Measurements from ENCODE around the gene PLSCR4.

Gene PLSCR4

GRCh38 chr3:146156095-146156494 lies 94.8 kb downstream of the PLSCR4 start:
- no peak for DNase-seq (ENCODE audit: insufficient read length, low spot score)
- no peak for FAIRE-seq
- TF ChIP-seq CTCF (IDR thresholded peaks at IDR 0.05; ENCODE audit: insufficient read depth, missing control alignments): no peak

GRCh38 chr3:146154995-146155394 lies 95.9 kb downstream of the PLSCR4 start:
- FAIRE-seq (no peak), DNase-seq (ENCODE audit: insufficient read length, low spot score) (no peak)
- no peak for TF ChIP-seq CTCF (IDR thresholded peaks at IDR 0.05; ENCODE audit: insufficient read depth, missing control alignments)

- TF ChIP-seq CTCF (IDR thresholded peaks at IDR 0.05; ENCODE audit: insufficient read depth, missing control alignments): no peak
- DNase-seq (ENCODE audit: insufficient read length, low spot score): no peak
- FAIRE-seq: no peak
Measured at GRCh38 chr3:146154316-146154715, 96.6 kb downstream of the PLSCR4 start.

- DNase-seq (ENCODE audit: insufficient read length, low spot score): no peak
- TF ChIP-seq CTCF (IDR thresholded peaks at IDR 0.05; ENCODE audit: insufficient read depth, missing control alignments): no peak
- FAIRE-seq: no peak
Measured at GRCh38 chr3:146153429-146153828, 97.5 kb downstream of the PLSCR4 start.

- DNase-seq (ENCODE audit: insufficient read length, low spot score): no peak
- no peak for FAIRE-seq
- TF ChIP-seq CTCF (IDR thresholded peaks at IDR 0.05; ENCODE audit: insufficient read depth, missing control alignments): no peak
Measured at GRCh38 chr3:146152834-146153233, 98.1 kb downstream of the PLSCR4 start.

GRCh38 chr3:146148468-146148931 lies 102.4 kb downstream of the PLSCR4 start:
- FAIRE-seq (no peak), DNase-seq (ENCODE audit: insufficient read length, low spot score) (no peak)

GRCh38 chr3:146145642-146146041 lies 105.3 kb downstream of the PLSCR4 start:
- FAIRE-seq: no peak
- no peak for TF ChIP-seq CTCF (IDR thresholded peaks at IDR 0.05; ENCODE audit: insufficient read depth, missing control alignments)
- DNase-seq (ENCODE audit: insufficient read length, low spot score): no peak

More at GRCh38 chr3:146148468-146148931, 102.4 kb downstream of the PLSCR4 start:
- TF ChIP-seq CTCF (IDR thresholded peaks at IDR 0.05; ENCODE audit: insufficient read depth, missing control alignments): peak; percentile 10
